LNCaP clone FGC (cell line): ENCODE results near the gene ASS1.

Source experiments
- DNase-seq: peaks from one replicate; pipeline ENCODE4 v3.0.0-alpha.2; 2011; ENCODE audit warnings: low read depth
- H3K4me3 ChIP-seq: 2 replicates; pipeline ENCODE4 v1.5.1; 2011; ENCODE audit warnings: mild to moderate bottlenecking, low read depth, low read length, control low read depth
- TF ChIP-seq, protein P1 (sequence below): IDR thresholded peaks from 2 replicates; pipeline ENCODE4 v1.5.1; 2012; ENCODE audit warnings: mild to moderate bottlenecking; ENCODE audit not compliant: control insufficient read depth, insufficient read depth; ENCODE audit errors: extremely low read depth

ASS1 gene

DNA sequence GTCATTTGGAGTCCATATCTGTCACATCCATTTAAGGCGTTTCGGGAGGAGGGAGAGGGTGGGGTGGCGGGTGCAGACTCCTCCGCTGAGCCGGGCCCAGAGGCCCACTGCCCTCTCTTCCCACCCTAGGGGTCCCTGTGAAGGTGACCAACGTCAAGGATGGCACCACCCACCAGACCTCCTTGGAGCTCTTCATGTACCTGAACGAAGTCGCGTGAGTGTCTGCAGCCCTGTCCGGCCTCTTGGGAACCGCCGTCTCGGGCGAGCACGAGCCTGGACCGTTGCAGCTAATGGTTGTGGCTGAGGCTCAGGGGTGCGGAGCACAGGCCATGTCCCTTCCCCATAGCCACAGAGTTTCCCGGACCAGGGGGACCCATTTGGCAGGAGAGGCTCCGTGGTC lies 34.8 kb downstream of the ASS1 start:
- DNase-seq, result no peak
- no peak overlapping the region for H3K4me3 ChIP-seq
- TF ChIP-seq, protein P1, sequence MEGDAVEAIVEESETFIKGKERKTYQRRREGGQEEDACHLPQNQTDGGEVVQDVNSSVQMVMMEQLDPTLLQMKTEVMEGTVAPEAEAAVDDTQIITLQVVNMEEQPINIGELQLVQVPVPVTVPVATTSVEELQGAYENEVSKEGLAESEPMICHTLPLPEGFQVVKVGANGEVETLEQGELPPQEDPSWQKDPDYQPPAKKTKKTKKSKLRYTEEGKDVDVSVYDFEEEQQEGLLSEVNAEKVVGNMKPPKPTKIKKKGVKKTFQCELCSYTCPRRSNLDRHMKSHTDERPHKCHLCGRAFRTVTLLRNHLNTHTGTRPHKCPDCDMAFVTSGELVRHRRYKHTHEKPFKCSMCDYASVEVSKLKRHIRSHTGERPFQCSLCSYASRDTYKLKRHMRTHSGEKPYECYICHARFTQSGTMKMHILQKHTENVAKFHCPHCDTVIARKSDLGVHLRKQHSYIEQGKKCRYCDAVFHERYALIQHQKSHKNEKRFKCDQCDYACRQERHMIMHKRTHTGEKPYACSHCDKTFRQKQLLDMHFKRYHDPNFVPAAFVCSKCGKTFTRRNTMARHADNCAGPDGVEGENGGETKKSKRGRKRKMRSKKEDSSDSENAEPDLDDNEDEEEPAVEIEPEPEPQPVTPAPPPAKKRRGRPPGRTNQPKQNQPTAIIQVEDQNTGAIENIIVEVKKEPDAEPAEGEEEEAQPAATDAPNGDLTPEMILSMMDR, result no peak

DNA sequence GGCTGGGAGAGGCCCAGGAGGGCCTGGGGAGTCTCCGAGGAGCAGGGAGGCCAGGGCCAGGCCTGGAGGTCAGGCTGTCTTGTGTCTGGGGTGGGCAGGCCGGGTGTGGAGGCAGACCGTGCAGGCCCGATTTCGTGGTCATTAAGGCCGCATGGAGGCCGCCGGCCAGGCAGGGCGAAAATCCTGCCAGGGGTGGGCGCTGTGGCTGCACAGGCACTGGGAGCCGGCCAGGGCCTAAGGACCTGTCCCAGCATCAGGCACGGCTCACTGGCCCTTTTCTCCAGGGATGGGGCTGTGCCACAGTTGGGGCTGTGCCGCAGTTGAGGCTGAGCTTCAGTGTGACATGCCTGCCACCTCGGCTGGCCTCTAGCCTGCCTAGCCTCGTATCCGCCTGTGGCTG lies 35.9 kb downstream of the ASS1 start:
- no peak for DNase-seq
- no peak overlapping the region for H3K4me3 ChIP-seq
- TF ChIP-seq, protein P1, result peak; percentile 21; the same call in 1 of the 2 replicates

DNA sequence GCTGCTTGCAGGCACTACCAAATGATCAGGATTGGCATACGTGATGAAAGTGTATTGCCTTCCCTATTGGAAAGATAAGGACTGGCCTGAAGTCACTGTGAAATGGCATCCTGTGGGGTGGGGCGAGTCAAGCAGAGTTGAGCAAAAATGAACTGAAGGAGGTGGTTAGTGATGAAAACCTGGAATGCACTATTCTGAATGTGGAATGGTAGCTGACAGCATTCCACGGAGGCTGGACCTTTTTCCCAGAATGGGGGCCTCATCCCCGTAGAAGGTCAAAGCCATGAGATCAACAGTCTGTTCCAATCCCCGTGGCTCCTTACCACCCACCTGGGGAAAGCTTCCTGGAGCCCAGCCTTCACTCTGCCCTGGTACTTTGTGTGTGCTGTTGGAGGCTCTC lies 37.7 kb downstream of the ASS1 start:
- TF ChIP-seq, protein P1, result no peak
- H3K4me3 ChIP-seq, result no peak overlapping the region
- DNase-seq, result no peak

DNA sequence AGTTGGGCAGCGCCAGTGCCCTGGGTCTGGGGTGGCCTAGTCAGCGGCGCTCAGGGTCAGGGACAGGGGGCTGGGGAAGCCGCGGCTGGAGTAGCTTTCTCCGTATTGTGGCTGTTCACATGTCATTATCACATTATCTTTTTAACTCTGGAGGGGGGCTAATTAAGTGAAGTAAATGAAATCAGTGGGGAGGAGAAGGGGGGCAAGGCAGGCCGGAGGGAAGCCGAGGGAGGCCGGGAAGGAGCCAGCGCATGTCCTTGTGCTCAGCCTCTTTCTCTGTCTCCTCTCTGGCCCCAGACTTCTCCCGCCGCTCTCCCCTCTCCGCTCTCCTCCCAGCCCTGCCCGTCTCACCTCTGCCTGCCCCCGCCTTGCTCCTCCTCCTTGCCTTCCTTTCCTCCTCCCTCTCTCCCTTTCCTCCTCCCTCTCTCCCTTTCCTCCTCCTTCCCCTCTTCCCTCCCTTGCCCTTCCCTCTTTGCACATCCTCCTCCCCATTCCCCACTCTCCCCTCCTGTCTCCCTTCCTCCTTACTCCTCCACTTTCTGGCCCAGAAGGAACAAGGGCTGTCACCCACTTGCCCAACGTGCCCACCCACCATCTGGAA lies 38.7 kb downstream of the ASS1 start:
- no peak for DNase-seq
- no peak overlapping the region for H3K4me3 ChIP-seq
- TF ChIP-seq, protein P1, result no peak

DNA sequence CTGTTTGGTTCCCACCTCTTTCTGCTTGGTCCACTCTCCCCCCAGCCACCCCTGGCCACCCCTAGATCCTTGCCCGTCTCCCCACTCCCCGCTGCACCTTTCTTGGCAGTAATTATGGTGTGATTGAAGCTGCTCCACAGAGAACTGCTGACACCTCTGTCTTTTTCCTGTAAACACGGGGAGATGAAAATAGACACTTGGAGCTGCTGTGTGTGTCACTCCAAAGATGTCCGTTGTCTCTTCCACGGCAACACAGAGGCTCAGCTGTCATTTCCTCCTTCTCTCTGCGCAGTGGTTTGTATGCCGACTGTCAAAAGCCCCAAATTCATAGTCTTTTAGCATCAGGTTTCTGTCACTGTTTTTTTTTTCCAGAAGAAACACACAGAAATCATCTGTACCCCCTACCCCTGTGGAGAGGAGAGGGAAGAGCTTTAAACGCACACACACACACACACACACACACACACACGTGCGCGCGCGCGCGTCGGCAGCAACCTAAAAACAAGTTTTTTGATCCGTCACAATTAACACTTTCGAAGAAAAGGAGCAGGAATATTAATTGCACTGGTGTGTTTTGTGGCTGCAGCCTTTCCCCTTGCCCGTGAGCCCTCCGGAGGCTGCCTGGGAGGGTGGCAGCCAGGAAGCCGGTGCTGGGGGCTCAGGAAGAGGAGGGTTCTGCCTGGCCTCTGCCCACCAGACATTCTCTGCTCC lies 39.8 kb downstream of the ASS1 start:
- TF ChIP-seq, protein P1, result no peak
- DNase-seq, result no peak
- H3K4me3 ChIP-seq, result no peak overlapping the region

DNA sequence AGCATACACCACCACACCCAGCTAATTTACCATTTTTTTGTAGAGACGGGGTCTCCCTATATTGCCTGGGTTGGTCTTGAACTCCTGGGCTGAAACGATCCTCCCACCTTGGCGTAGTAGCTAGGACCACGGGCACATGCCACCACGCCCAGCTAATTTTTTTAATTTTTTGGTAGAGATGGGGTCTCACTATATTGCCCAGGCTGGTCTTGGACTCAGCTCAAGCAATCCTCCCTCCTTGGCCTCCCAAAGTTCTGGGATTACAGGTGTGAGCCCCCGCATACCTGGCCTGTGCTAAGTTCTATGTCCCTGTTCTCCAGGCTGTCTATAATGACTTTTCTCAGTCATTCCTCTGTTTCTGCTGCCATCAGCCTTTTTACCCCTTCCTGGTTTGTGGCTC lies 41.3 kb downstream of the ASS1 start:
- TF ChIP-seq, protein P1, result no peak
- no peak for DNase-seq
- no peak overlapping the region for H3K4me3 ChIP-seq

DNA sequence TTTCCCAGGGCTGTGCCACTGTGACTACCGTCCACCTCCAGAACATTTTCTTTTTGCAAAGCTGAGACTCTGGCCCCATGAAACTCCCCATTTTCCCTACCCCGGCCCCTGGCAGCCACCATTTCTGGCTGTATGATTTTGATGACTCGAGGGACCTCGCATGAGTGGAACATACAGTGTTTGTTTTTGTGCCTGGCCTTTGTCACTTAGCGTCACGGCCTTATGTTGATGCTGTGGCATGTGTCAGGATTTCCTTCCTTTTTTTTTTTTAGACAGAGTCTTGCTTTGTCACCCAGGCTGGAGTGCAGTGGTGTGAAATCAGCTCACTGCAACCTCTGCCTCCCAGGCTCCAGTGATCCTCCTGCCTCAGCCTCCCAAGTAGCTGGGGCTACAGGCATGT lies 42.7 kb downstream of the ASS1 start:
- no peak for DNase-seq
- no peak overlapping the region for H3K4me3 ChIP-seq
- TF ChIP-seq, protein P1, result no peak
